Stimulated activated CD4-positive, alpha-beta T cell treated with anti-CD3 and anti-CD28 coated beads, Interleukin-4, amount 100 ng/mL, for 48 hours (primary cell): ENCODE results near the gene INF2.
"Not testable (repeated sequence)": the region's sequence is repeated elsewhere in the genome, so short reads cannot be mapped to it uniquely, and the experiment has no call there.

Source experiments
- DNase-seq, 2 donors: peaks; one replicate each; pipeline ENCODE4 v3.0.0-alpha.2; 2020; ENCODE audit warnings: low read depth in 2 of 2

The INF2 gene

GRCh38 chr14:104657101-104657524 lies 32.3 kb upstream of the INF2 start:
- DNase-seq: no peak

GRCh38 chr14:104657563-104658324 lies 31.7 kb upstream of the INF2 start:
- DNase-seq: no peak

- DNase-seq: no peak
Observed at GRCh38 chr14:104658325-104658712, 31.1 kb upstream of the INF2 start.

GRCh38 chr14:104659146-104659545 lies 30.3 kb upstream of the INF2 start:
- DNase-seq: no peak

GRCh38 chr14:104659764-104660523 lies 29.5 kb upstream of the INF2 start:
- no peak for DNase-seq

- no peak for DNase-seq
Observed at GRCh38 chr14:104660597-104660996, 28.8 kb upstream of the INF2 start.

GRCh38 chr14:104661086-104661485 lies 28.3 kb upstream of the INF2 start:
- DNase-seq: no peak

GRCh38 chr14:104661528-104662157 lies 27.8 kb upstream of the INF2 start:
- not testable (repeated sequence) for DNase-seq

- DNase-seq: not testable (repeated sequence)
Observed at GRCh38 chr14:104662472-104662871, 26.9 kb upstream of the INF2 start.

- no peak for DNase-seq
Observed at GRCh38 chr14:104664107-104664506, 25.3 kb upstream of the INF2 start.

- no peak for DNase-seq
Observed at GRCh38 chr14:104664588-104664987, 24.8 kb upstream of the INF2 start.

GRCh38 chr14:104665114-104665656 lies 24.2 kb upstream of the INF2 start:
- DNase-seq: no peak

- no peak for DNase-seq
Observed at GRCh38 chr14:104665657-104666522, 23.5 kb upstream of the INF2 start.

GRCh38 chr14:104666523-104666895 lies 22.9 kb upstream of the INF2 start:
- not testable (repeated sequence) for DNase-seq

- no peak for DNase-seq
Observed at GRCh38 chr14:104666981-104667380, 22.4 kb upstream of the INF2 start.

- no peak for DNase-seq
Observed at GRCh38 chr14:104669697-104670096, 19.7 kb upstream of the INF2 start.

- not testable (repeated sequence) for DNase-seq
Observed at GRCh38 chr14:104671330-104671977, 18.0 kb upstream of the INF2 start.

GRCh38 chr14:104672119-104672518 lies 17.3 kb upstream of the INF2 start:
- not testable (repeated sequence) for DNase-seq

GRCh38 chr14:104673481-104673880 lies 15.9 kb upstream of the INF2 start:
- no peak for DNase-seq

- no peak for DNase-seq
Observed at GRCh38 chr14:104675447-104675846, 14.0 kb upstream of the INF2 start.

GRCh38 chr14:104676130-104676693 lies 13.2 kb upstream of the INF2 start:
- DNase-seq: no peak
